CD4-positive, CD25-positive, alpha-beta regulatory T cell (primary cell): Measurements from ENCODE around the gene NPEPL1. TPM values are rescaled to one million over a fixed set of nuclear protein-coding genes. Genes with fewer than 3 reads are reported as not detected.

ENCODE experiments used
- ATAC-seq, 2 donors: fragments of 150-1000 bp; cut with Tn5 transposase; one replicate each; pipeline ENCODE4 v1.10.0; 2021; ENCODE audit warnings: low read depth in 2 of 2, moderate number of reproducible peaks in 2 of 2, moderate library complexity in 1 of 2
- DNase-seq, 3 donors: peaks; one replicate each; pipeline versions ENCODE4 v3.0.0 to v3.0.0-alpha.2; 2012 to 2022; ENCODE audit warnings: mixed read lengths in 1 of 3
- H3K27ac ChIP-seq: one replicate; pipeline ENCODE4 v1.7.0; 2013; ENCODE audit warnings: mild to moderate bottlenecking, low read length; ENCODE audit not compliant: insufficient read depth, poor library complexity, severe bottlenecking
- H3K27me3 ChIP-seq: one replicate; pipeline ENCODE4 v1.7.0; 2013; ENCODE audit warnings: low read length; ENCODE audit not compliant: control insufficient read depth, insufficient read depth
- H3K36me3 ChIP-seq: one replicate; pipeline ENCODE4 v1.7.0; 2013; ENCODE audit warnings: mild to moderate bottlenecking, low read length, moderate library complexity; ENCODE audit not compliant: control insufficient read depth, insufficient read depth
- H3K4me1 ChIP-seq: 2 replicates; pipeline ENCODE4 v1.7.0; 2013; ENCODE audit warnings: mild to moderate bottlenecking, low read length; ENCODE audit not compliant: insufficient read depth, control insufficient read depth, poor library complexity, severe bottlenecking
- H3K4me3 ChIP-seq: one replicate; pipeline ENCODE4 v1.7.0; 2013; ENCODE audit warnings: low read depth, mild to moderate bottlenecking, low read length, moderate library complexity
- H3K9me3 ChIP-seq, 2 experiments: 1 replicate in 1 of 2; 2 replicates in 1 of 2; pipeline ENCODE4 v1.7.0; 2013; ENCODE audit warnings: low read length in 2 of 2, mild to moderate bottlenecking in 1 of 2, moderate library complexity in 1 of 2; ENCODE audit not compliant: control insufficient read depth in 2 of 2
- H3K27ac Mint-ChIP-seq, 3 donors: one replicate each; pipeline ENCODE4 v1.8.0; 2020 to 2022; ENCODE audit warnings: mild to moderate bottlenecking in 3 of 3, mixed read lengths in 3 of 3, moderate library complexity in 2 of 3
- H3K27me3 Mint-ChIP-seq: one replicate; pipeline ENCODE4 v1.8.0; 2022; ENCODE audit warnings: mild to moderate bottlenecking, mixed read lengths
- H3K36me3 Mint-ChIP-seq: one replicate; pipeline ENCODE4 v1.8.0; 2020; ENCODE audit warnings: mixed read lengths
- H3K4me1 Mint-ChIP-seq, 4 donors: one replicate each; pipeline ENCODE4 v1.8.0; 2020 to 2022; ENCODE audit warnings: mixed read lengths in 4 of 4, mild to moderate bottlenecking in 1 of 4
- H3K4me3 Mint-ChIP-seq, 4 donors: one replicate each; pipeline ENCODE4 v1.8.0; 2020 to 2022; ENCODE audit warnings: mild to moderate bottlenecking in 4 of 4, mixed read lengths in 4 of 4, moderate library complexity in 3 of 4
- H3K9me3 Mint-ChIP-seq, 7 donors: one replicate each; pipeline ENCODE4 v1.8.0; 2020 to 2022; ENCODE audit warnings: mixed read lengths in 7 of 7, mild to moderate bottlenecking in 3 of 7, moderate library complexity in 2 of 7
- polyA plus RNA-seq, 4 donors: library from polyadenylated mRNA; unstranded; fragments of 300-500 nt; fragmentation: Illumina TruSeq; gene quantifications; one replicate each; pipeline ENCODE4 v1.2.3, GENCODE V29; 2021
- total RNA-seq: library from RNA; stranded (reverse); gene quantifications from one replicate; pipeline ENCODE4 v1.2.3, GENCODE V29; 2022

The NPEPL1 gene
- total and polyA plus RNA-seq, 5 donors from 2014 or later: 7.7 to 62.2 (median 8.3) TPM

- no peak overlapping the region for H3K4me3 ChIP-seq
- H3K27ac Mint-ChIP-seq: no peak overlapping the region
- DNase-seq (no peak), ATAC-seq (no peak)
- H3K27me3 ChIP-seq: peaks cover 22% of the 10 kb centered on the region
- no peak overlapping the region for H3K4me3 Mint-ChIP-seq
- H3K9me3 Mint-ChIP-seq: peaks cover 0 to 4% (median 0%) of the 10 kb centered on the region in 7 donors
- no peaks in the 10 kb centered on the region for H3K36me3 ChIP-seq
- no peaks in the 10 kb centered on the region for H3K36me3 Mint-ChIP-seq
- H3K9me3 ChIP-seq: no peaks in the 10 kb centered on the region
- peaks cover 44% of the 10 kb centered on the region for H3K27me3 Mint-ChIP-seq
- H3K4me1 ChIP-seq: no peaks in the 10 kb centered on the region
- H3K27ac ChIP-seq: no peak overlapping the region
- peaks cover 0 to 5% (median 0%) of the 10 kb centered on the region in 4 donors for H3K4me1 Mint-ChIP-seq
Observed at GRCh38 chr20:58737198-58737597, 44.6 kb downstream of the NPEPL1 start.

- ATAC-seq: no peak
- H3K4me1 Mint-ChIP-seq: no peaks in the 10 kb centered on the region
- no peaks in the 10 kb centered on the region for H3K4me1 ChIP-seq
Observed at GRCh38 chr20:58740356-58741308, 48.0 kb downstream of the NPEPL1 start.

GRCh38 chr20:58741384-58741783, 48.8 kb downstream of the NPEPL1 start:
- H3K27me3 ChIP-seq: peaks cover 17% of the 10 kb centered on the region
- DNase-seq: no peak
- Mint-ChIP-seq H3K36me3 (no peaks in the 10 kb centered on the region), H3K27ac (no peak overlapping the region), H3K9me3 (peaks cover 0 to 4% (median 0%) of the 10 kb centered on the region in 7 donors), H3K4me3 (no peak overlapping the region), H3K27me3 (peaks cover 22% of the 10 kb centered on the region), H3K4me1 (no peaks in the 10 kb centered on the region)
- H3K4me1 ChIP-seq: no peaks in the 10 kb centered on the region
- H3K27ac ChIP-seq: no peak overlapping the region
- no peaks in the 10 kb centered on the region for H3K9me3 ChIP-seq
- H3K4me3 ChIP-seq: no peak overlapping the region
- no peaks in the 10 kb centered on the region for H3K36me3 ChIP-seq
- no peak for ATAC-seq

More at GRCh38 chr20:58740356-58741308, 48.0 kb downstream of the NPEPL1 start:
- Histone ChIP-seq H3K27ac (no peak overlapping the region), H3K27me3 (peaks cover 20% of the 10 kb centered on the region), H3K36me3 (no peaks in the 10 kb centered on the region), H3K9me3 (no peaks in the 10 kb centered on the region), H3K4me3 (no peak overlapping the region)
- no peaks in the 10 kb centered on the region for H3K36me3 Mint-ChIP-seq
- no peak overlapping the region for H3K4me3 Mint-ChIP-seq
- H3K9me3 Mint-ChIP-seq: peaks cover 0 to 3% (median 0%) of the 10 kb centered on the region in 7 donors
- no peak overlapping the region for H3K27ac Mint-ChIP-seq
- peaks cover 23% of the 10 kb centered on the region for H3K27me3 Mint-ChIP-seq
- no peak for DNase-seq

GRCh38 chr20:58742668-58743566, 50.3 kb downstream of the NPEPL1 start:
- Histone ChIP-seq H3K27me3 (peaks cover 13% of the 10 kb centered on the region), H3K9me3 (no peaks in the 10 kb centered on the region), H3K4me1 (no peaks in the 10 kb centered on the region), H3K4me3 (no peak overlapping the region), H3K36me3 (no peaks in the 10 kb centered on the region), H3K27ac (no peak overlapping the region)
- no peaks in the 10 kb centered on the region for H3K4me1 Mint-ChIP-seq
- H3K27me3 Mint-ChIP-seq: peaks cover 22% of the 10 kb centered on the region
- no peak overlapping the region for H3K4me3 Mint-ChIP-seq
- H3K27ac Mint-ChIP-seq: peak overlapping the region in 1 of 3 donors; percentile 29
- ATAC-seq: no peak
- no peak for DNase-seq
- no peaks in the 10 kb centered on the region for H3K36me3 Mint-ChIP-seq
- peaks cover 0 to 4% (median 0%) of the 10 kb centered on the region in 7 donors for H3K9me3 Mint-ChIP-seq

GRCh38 chr20:58743929-58744534, 51.4 kb downstream of the NPEPL1 start:
- DNase-seq: no peak

GRCh38 chr20:58744836-58745235, 52.2 kb downstream of the NPEPL1 start:
- DNase-seq (no peak), ATAC-seq (no peak)
- peaks cover 7% of the 10 kb centered on the region for H3K27me3 ChIP-seq
- H3K9me3 Mint-ChIP-seq: peaks cover 0 to 4% (median 0%) of the 10 kb centered on the region in 7 donors
- H3K4me1 ChIP-seq: no peaks in the 10 kb centered on the region
- no peaks in the 10 kb centered on the region for H3K36me3 Mint-ChIP-seq
- no peaks in the 10 kb centered on the region for H3K9me3 ChIP-seq
- H3K36me3 ChIP-seq: no peaks in the 10 kb centered on the region
- H3K27ac ChIP-seq: no peak overlapping the region
- no peak overlapping the region for H3K4me3 Mint-ChIP-seq
- peaks cover 15% of the 10 kb centered on the region for H3K27me3 Mint-ChIP-seq
- no peaks in the 10 kb centered on the region for H3K4me1 Mint-ChIP-seq
- no peak overlapping the region for H3K27ac Mint-ChIP-seq
- H3K4me3 ChIP-seq: no peak overlapping the region

More at GRCh38 chr20:58743929-58744534, 51.4 kb downstream of the NPEPL1 start:
- ATAC-seq: no peak
- Histone ChIP-seq H3K36me3 (no peaks in the 10 kb centered on the region), H3K27me3 (peaks cover 7% of the 10 kb centered on the region), H3K4me3 (no peak overlapping the region), H3K9me3 (no peaks in the 10 kb centered on the region), H3K27ac (no peak overlapping the region), H3K4me1 (no peaks in the 10 kb centered on the region)
- Mint-ChIP-seq H3K27me3 (peaks cover 21% of the 10 kb centered on the region), H3K4me1 (no peaks in the 10 kb centered on the region), H3K36me3 (no peaks in the 10 kb centered on the region), H3K9me3 (peaks cover 0 to 4% (median 0%) of the 10 kb centered on the region in 7 donors), H3K4me3 (no peak overlapping the region), H3K27ac (no peak overlapping the region)

- Histone ChIP-seq H3K27me3 (peaks cover 7% of the 10 kb centered on the region), H3K9me3 (no peaks in the 10 kb centered on the region), H3K27ac (no peak overlapping the region), H3K4me1 (no peaks in the 10 kb centered on the region), H3K36me3 (no peaks in the 10 kb centered on the region), H3K4me3 (no peak overlapping the region)
- Mint-ChIP-seq H3K36me3 (no peaks in the 10 kb centered on the region), H3K9me3 (peaks cover 0 to 4% (median 0%) of the 10 kb centered on the region in 7 donors), H3K4me1 (no peaks in the 10 kb centered on the region), H3K27ac (no peak overlapping the region), H3K27me3 (peaks cover 11% of the 10 kb centered on the region), H3K4me3 (no peak overlapping the region)
- ATAC-seq: no peak
- DNase-seq: no peak
Observed at GRCh38 chr20:58745391-58745790, 52.8 kb downstream of the NPEPL1 start.
